HepG2 (cell line): ENCODE data around the gene DNAJC1. TPM values are rescaled to one million over a fixed set of nuclear protein-coding genes. Genes with fewer than 3 reads are reported as not detected.

Experiments
- ARID2 ChIP-seq: sonication (generic); formaldehyde crosslinking; IDR thresholded peaks from 2 replicates; pipeline ENCODE4 v1.8.1; 2022; ENCODE audit warnings: mild to moderate bottlenecking, missing genetic modification reagents, borderline replicate concordance
- CCDC6 ChIP-seq: sonication (generic); formaldehyde crosslinking; IDR thresholded peaks from 2 replicates; pipeline ENCODE4 v1.8.1; 2022; ENCODE audit warnings: mild to moderate bottlenecking, missing genetic modification reagents, moderate library complexity
- NONO ChIP-seq, 2 experiments: fragments of 450-650 bp in 1 of 2; sonication (generic) in 1 of 2; formaldehyde crosslinking in 1 of 2; IDR thresholded peaks in 1 of 2; conservative IDR thresholded peaks in 1 of 2; 2 replicates each; pipeline versions ENCODE4 v1.6.1 to v1.8.0; 2017 to 2022; ENCODE audit warnings: mild to moderate bottlenecking in 1 of 2, missing genetic modification reagents in 1 of 2, moderate library complexity in 1 of 2
- ONECUT2 ChIP-seq: sonication (generic); formaldehyde crosslinking; IDR thresholded peaks from 2 replicates; pipeline ENCODE4 v1.4.0; 2020; ENCODE audit warnings: missing genetic modification reagents
- RCOR2 ChIP-seq: IDR thresholded peaks from 2 replicates; pipeline ENCODE4 v1.6.1; 2016; ENCODE audit warnings: missing biosample characterization, missing genetic modification reagents
- SP140L ChIP-seq: sonication (generic); formaldehyde crosslinking; IDR thresholded peaks from 2 replicates; pipeline ENCODE4 v1.4.0; 2020; ENCODE audit warnings: missing genetic modification reagents, borderline replicate concordance
- polyA plus RNA-seq, 8 experiments: library from polyadenylated mRNA; depleted of rRNA in 3 of 8; stranded (reverse) in 7 of 8; unstranded in 1 of 8; fragments of >200 nt; fragmentation: Illumina TruSeq in 4 of 8; extraction: Trizol in 4 of 8; gene quantifications; 2 replicates each; pipeline versions ENCODE4 v1.2.1 to v1.2.3, GENCODE V29; 2011 to 2016; ENCODE audit warnings: low read depth in 4 of 8, missing spikeins in 1 of 8, mixed read lengths in 1 of 8; ENCODE audit not compliant: insufficient read depth in 1 of 8
- total RNA-seq, 5 experiments: library from RNA; depleted of rRNA; stranded (reverse); fragments of >200 nt; fragmentation: Illumina TruSeq; extraction: Trizol; gene quantifications; 2 replicates each; pipeline ENCODE4 v1.2.3, GENCODE V29; 2016; ENCODE audit warnings: low read depth in 1 of 5
- TF ChIP-seq, protein P1 (sequence below): IDR thresholded peaks from 2 replicates; pipeline ENCODE4 v1.6.1; 2016; ENCODE audit warnings: low read depth
- TF ChIP-seq, protein P2 (sequence below): sonication (generic); formaldehyde crosslinking; IDR thresholded peaks from 2 replicates; pipeline ENCODE4 v1.9.0; 2021; ENCODE audit warnings: missing genetic modification reagents, borderline replicate concordance
- TF ChIP-seq, protein P3 (sequence below): sonication (generic); formaldehyde crosslinking; IDR thresholded peaks from 2 replicates; pipeline ENCODE4 v1.5.1; 2020; ENCODE audit warnings: mild to moderate bottlenecking, missing genetic modification reagents, borderline replicate concordance
- TF ChIP-seq, protein P4 (sequence below): sonication (generic); formaldehyde crosslinking; IDR thresholded peaks from 2 replicates; pipeline ENCODE4 v1.5.0; 2020; ENCODE audit warnings: mild to moderate bottlenecking, missing genetic modification reagents, borderline replicate concordance

Gene DNAJC1
- total and polyA plus RNA-seq, 2 of the 13 experiments (the other 11 are each of a cell fraction or from before 2014, with no cell fraction given) = 9.9 to 16.6 TPM

DNA sequence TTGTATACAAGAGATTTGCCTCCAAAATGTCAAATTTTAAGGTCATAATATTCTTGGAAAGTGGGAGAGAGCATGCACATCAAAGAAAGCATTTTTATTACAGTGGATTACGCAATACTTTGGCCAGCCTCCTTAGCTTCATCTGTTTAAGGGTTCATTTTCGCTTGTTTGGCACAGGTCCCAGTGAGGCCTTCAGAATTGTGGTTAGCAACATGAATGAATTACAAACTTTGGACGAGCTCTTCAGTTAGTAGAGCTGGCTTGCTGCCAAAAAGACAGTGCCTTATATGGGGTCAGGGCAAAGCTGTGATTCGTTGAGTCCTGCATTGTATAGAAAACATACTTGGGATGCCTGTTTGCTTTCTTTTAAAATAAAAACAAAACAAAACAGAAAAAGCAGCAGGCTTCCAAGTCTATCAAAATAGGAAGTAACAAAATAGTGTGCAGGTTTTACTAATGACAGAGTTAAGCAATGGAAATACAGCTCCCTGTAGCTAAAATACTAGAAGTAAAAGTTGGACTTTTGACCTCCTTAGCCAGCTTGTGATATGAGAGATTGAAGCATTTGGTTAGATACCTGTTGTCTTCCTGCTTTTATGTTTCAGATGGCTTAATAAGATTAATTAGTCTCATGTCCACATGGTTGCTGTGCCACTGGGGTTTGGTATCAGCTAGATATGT lies 278.7 kb downstream of the DNAJC1 start (continued):
- TF ChIP-seq, protein P1, sequence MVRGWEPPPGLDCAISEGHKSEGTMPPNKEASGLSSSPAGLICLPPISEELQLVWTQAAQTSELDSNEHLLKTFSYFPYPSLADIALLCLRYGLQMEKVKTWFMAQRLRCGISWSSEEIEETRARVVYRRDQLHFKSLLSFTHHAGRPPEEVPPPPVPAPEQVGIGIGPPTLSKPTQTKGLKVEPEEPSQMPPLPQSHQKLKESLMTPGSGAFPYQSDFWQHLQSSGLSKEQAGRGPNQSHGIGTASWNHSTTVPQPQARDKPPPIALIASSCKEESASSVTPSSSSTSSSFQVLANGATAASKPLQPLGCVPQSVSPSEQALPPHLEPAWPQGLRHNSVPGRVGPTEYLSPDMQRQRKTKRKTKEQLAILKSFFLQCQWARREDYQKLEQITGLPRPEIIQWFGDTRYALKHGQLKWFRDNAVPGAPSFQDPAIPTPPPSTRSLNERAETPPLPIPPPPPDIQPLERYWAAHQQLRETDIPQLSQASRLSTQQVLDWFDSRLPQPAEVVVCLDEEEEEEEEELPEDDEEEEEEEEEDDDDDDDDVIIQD = peak; percentile 81
- TF ChIP-seq, protein P2, sequence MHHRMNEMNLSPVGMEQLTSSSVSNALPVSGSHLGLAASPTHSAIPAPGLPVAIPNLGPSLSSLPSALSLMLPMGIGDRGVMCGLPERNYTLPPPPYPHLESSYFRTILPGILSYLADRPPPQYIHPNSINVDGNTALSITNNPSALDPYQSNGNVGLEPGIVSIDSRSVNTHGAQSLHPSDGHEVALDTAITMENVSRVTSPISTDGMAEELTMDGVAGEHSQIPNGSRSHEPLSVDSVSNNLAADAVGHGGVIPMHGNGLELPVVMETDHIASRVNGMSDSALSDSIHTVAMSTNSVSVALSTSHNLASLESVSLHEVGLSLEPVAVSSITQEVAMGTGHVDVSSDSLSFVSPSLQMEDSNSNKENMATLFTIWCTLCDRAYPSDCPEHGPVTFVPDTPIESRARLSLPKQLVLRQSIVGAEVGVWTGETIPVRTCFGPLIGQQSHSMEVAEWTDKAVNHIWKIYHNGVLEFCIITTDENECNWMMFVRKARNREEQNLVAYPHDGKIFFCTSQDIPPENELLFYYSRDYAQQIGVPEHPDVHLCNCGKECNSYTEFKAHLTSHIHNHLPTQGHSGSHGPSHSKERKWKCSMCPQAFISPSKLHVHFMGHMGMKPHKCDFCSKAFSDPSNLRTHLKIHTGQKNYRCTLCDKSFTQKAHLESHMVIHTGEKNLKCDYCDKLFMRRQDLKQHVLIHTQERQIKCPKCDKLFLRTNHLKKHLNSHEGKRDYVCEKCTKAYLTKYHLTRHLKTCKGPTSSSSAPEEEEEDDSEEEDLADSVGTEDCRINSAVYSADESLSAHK = no peak
- peak; percentile 73; the same call in 1 of the 2 replicates for TF ChIP-seq RCOR2 (CRISPR knock-in tag)
- no peak for TF ChIP-seq SP140L (CRISPR knock-in tag)
- TF ChIP-seq, protein P3, sequence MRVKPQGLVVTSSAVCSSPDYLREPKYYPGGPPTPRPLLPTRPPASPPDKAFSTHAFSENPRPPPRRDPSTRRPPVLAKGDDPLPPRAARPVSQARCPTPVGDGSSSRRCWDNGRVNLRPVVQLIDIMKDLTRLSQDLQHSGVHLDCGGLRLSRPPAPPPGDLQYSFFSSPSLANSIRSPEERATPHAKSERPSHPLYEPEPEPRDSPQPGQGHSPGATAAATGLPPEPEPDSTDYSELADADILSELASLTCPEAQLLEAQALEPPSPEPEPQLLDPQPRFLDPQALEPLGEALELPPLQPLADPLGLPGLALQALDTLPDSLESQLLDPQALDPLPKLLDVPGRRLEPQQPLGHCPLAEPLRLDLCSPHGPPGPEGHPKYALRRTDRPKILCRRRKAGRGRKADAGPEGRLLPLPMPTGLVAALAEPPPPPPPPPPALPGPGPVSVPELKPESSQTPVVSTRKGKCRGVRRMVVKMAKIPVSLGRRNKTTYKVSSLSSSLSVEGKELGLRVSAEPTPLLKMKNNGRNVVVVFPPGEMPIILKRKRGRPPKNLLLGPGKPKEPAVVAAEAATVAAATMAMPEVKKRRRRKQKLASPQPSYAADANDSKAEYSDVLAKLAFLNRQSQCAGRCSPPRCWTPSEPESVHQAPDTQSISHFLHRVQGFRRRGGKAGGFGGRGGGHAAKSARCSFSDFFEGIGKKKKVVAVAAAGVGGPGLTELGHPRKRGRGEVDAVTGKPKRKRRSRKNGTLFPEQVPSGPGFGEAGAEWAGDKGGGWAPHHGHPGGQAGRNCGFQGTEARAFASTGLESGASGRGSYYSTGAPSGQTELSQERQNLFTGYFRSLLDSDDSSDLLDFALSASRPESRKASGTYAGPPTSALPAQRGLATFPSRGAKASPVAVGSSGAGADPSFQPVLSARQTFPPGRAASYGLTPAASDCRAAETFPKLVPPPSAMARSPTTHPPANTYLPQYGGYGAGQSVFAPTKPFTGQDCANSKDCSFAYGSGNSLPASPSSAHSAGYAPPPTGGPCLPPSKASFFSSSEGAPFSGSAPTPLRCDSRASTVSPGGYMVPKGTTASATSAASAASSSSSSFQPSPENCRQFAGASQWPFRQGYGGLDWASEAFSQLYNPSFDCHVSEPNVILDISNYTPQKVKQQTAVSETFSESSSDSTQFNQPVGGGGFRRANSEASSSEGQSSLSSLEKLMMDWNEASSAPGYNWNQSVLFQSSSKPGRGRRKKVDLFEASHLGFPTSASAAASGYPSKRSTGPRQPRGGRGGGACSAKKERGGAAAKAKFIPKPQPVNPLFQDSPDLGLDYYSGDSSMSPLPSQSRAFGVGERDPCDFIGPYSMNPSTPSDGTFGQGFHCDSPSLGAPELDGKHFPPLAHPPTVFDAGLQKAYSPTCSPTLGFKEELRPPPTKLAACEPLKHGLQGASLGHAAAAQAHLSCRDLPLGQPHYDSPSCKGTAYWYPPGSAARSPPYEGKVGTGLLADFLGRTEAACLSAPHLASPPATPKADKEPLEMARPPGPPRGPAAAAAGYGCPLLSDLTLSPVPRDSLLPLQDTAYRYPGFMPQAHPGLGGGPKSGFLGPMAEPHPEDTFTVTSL = peak; percentile 77; the same call in 1 of the 2 replicates
- TF ChIP-seq ONECUT2 (CRISPR knock-in tag) = no peak
- no peak for TF ChIP-seq ARID2 (CRISPR knock-in tag)
- TF ChIP-seq, protein P4, sequence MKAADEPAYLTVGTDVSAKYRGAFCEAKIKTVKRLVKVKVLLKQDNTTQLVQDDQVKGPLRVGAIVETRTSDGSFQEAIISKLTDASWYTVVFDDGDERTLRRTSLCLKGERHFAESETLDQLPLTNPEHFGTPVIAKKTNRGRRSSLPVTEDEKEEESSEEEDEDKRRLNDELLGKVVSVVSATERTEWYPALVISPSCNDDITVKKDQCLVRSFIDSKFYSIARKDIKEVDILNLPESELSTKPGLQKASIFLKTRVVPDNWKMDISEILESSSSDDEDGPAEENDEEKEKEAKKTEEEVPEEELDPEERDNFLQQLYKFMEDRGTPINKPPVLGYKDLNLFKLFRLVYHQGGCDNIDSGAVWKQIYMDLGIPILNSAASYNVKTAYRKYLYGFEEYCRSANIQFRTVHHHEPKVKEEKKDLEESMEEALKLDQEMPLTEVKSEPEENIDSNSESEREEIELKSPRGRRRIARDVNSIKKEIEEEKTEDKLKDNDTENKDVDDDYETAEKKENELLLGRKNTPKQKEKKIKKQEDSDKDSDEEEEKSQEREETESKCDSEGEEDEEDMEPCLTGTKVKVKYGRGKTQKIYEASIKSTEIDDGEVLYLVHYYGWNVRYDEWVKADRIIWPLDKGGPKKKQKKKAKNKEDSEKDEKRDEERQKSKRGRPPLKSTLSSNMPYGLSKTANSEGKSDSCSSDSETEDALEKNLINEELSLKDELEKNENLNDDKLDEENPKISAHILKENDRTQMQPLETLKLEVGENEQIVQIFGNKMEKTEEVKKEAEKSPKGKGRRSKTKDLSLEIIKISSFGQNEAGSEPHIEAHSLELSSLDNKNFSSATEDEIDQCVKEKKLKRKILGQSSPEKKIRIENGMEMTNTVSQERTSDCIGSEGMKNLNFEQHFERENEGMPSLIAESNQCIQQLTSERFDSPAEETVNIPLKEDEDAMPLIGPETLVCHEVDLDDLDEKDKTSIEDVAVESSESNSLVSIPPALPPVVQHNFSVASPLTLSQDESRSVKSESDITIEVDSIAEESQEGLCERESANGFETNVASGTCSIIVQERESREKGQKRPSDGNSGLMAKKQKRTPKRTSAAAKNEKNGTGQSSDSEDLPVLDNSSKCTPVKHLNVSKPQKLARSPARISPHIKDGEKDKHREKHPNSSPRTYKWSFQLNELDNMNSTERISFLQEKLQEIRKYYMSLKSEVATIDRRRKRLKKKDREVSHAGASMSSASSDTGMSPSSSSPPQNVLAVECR (CRISPR knock-in tag) = peak; percentile 34; the same call in 1 of the 2 replicates
- no peak for TF ChIP-seq NONO (IDR thresholded peaks at IDR 0.05)
- TF ChIP-seq NONO (CRISPR knock-in tag; conservative IDR thresholded peaks at IDR 0.05) = no peak; the same call in 1 of the 2 replicates
- no peak for TF ChIP-seq CCDC6 (CRISPR knock-in tag)
